GM12892 (cell line): Measurements from ENCODE around the gene ENPP4.

ENCODE experiments used
- DNase-seq: peaks from one replicate; pipeline ENCODE4 v3.0.0; 2011; ENCODE audit not compliant: insufficient read length
- FAIRE-seq: peaks from 2 replicates; lab custom pipeline; 2011; peaks lifted over from hg19 to GRCh38; lab: Jason Lieb, UNC
- POLR2A ChIP-seq: IDR thresholded peaks from 2 replicates; pipeline ENCODE4 v1.6.1; 2011; ENCODE audit warnings: low read depth, low read length, control low read depth
- POLR2AphosphoS5 ChIP-seq: IDR thresholded peaks from 2 replicates; pipeline ENCODE4 v1.6.1; 2011; ENCODE audit warnings: low read depth, low read length, control low read depth
- TAF1 ChIP-seq: IDR thresholded peaks from 2 replicates; pipeline ENCODE4 v1.6.1; 2011; ENCODE audit warnings: low read depth, mild to moderate bottlenecking, control low read depth, low read length, borderline replicate concordance

Gene ENPP4

DNA sequence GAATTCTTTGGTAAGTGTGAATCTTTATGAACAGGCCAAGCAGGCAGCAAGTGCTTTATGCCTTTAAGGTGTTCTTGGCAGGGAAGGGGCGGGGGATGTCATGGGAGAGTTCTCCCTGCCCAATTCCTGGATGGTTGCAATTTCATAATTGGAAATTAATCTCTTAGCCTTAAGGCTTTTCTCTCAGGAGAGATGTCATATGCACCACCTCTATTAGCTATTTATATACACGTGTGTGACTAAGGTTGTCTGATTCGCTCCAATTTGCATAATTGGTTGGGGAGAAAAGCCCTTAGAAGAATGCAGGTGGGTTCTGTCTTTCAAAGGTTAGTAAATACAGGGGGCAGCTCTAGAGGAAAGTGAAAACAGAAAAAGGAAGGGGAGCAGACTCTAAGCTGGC is 46.2 kb downstream of the ENPP4 start:
- TF ChIP-seq POLR2AphosphoS5, result no peak
- no peak for TF ChIP-seq POLR2A
- TF ChIP-seq TAF1, result no peak
- FAIRE-seq (no peak), DNase-seq (no peak)

DNA sequence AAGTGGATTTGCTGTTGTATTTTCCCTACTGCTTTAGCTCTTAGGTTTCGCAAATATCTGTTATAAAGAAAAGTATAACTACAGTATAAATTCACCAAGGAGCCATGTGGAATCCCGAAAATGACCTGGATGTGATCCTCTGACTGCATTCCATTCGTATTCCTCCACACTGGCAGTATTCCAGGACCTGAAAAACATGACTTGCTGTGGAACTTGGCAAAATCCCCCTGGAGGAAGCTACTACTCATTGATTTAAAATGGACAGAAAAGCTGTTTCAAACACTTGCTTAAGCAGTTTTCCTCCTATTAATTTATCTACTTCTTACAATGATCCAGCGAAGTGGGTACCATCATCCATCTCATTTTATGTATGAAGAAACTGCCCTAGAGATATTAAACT is 54.3 kb downstream of the ENPP4 start:
- TF ChIP-seq POLR2A (no peak), TAF1 (no peak)
- no peak for FAIRE-seq
- DNase-seq, result no peak

DNA sequence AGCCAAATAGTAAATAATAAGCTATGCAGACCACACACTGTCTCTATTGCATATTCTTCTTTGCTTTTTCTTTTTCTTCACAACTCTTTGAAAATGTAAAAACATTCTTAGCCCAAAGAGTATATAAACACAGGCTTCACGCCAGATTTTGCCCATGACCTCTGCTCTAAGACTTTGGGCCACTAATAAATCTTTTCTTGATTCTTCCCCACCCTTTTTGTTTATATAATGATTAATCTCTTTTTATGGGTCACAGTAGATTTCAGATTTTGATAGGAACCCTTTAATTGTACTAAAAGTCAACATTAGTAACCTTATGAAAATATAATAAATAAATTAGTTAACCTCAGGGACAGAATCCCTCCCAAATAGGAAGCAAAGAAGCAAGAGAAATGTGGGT is 56.8 kb downstream of the ENPP4 start:
- DNase-seq (no peak), FAIRE-seq (no peak)
- no peak for TF ChIP-seq POLR2AphosphoS5
- TF ChIP-seq TAF1, result no peak
- TF ChIP-seq POLR2A, result no peak

DNA sequence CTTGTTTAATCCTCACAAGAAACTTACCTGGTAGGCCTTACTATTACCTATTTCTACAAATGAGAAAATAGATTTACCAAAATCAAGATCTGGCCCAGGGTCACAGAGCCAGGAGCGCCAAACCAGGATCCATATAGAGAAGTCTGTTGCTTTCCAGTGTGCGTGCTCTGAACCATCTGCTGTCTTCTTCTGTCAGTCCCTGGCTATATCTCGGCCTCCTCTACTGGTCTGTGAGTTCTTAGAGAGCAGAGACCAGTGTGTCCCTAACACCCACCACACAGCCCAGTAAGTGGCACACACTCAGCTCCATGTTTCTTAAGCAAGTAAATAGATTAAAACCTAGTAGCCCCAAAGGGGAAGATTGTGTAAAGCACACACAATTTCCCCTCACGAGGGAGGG is 59.9 kb downstream of the ENPP4 start:
- no peak for DNase-seq
- no peak for FAIRE-seq
- TF ChIP-seq POLR2AphosphoS5 (no peak), TAF1 (no peak), POLR2A (no peak)

DNA sequence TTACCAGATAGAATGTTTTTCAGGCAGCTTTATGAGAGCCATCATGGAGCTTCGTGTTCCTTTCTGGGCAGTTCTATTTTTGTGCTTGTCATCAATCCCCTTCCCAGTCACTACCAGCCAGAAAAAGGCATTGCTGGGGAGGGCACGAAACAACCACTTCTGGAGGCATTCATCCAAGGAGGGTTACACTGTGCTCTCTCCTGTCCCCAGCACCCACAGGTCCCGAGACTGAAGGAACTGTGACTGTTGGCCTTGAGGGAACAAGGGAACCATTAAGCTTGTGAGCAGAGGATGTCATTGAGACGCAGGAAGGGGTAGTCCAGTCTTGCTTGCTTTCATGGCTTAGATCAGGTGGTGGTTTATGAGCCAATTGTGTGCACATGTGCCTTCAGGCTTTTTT is 61.1 kb downstream of the ENPP4 start:
- DNase-seq, result no peak

DNA sequence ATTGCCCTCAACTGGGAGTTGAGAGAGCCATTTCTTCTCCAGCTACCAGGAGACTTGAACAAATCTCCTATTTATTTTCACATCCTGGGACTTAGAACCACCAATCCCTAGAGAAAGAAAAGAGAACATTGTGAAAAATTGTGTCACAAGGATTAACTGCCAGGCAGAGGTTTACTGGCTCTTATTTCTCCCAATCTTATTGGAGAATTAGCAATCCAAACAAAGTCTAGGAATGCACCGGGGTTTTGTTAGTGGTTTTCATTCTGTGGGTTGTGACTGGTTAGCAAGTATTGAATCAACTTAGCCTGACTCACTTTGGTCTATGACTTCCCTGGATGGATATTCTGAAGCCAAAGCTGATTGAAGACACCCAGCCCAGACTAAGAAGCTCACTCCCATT is 62.2 kb downstream of the ENPP4 start:
- TF ChIP-seq POLR2A (no peak), TAF1 (no peak)
- FAIRE-seq (no peak), DNase-seq (no peak)

More for the DNA sequence above, 61.1 kb downstream of the ENPP4 start:
- FAIRE-seq, result no peak
- TF ChIP-seq POLR2A (no peak), TAF1 (no peak), POLR2AphosphoS5 (no peak)
